OCI-LY1 (cell line): ENCODE data around the gene NLRP3.

Experiments used
- H2AFZ ChIP-seq: fragments of 200-600 bp; sonication (generic), shearing (Covaris generic); 2 replicates; pipeline ENCODE4 v1.6.0; 2014; ENCODE audit warnings: antibody characterized with exemption, mild to moderate bottlenecking, low read length
- H3F3A ChIP-seq: fragments of 200-600 bp; sonication (generic), shearing (Covaris generic); 2 replicates; pipeline ENCODE4 v1.6.0; 2014; ENCODE audit warnings: mild to moderate bottlenecking, antibody characterized with exemption, low read length, moderate library complexity; ENCODE audit not compliant: insufficient read depth
- H3K27ac ChIP-seq: fragments of 200-600 bp; sonication (generic); 2 replicates; pipeline ENCODE4 v1.5.1; 2014; ENCODE audit warnings: low read length, mixed run types, mild to moderate bottlenecking, low read depth; ENCODE audit not compliant: poor library complexity, severe bottlenecking
- H3K27me3 ChIP-seq: fragments of 200-600 bp; sonication (generic); 2 replicates; pipeline ENCODE4 v1.6.0; 2014; ENCODE audit warnings: antibody characterized with exemption, mild to moderate bottlenecking, low read length, moderate library complexity; ENCODE audit not compliant: insufficient read depth
- H3K36me3 ChIP-seq: fragments of 200-600 bp; sonication (generic); 2 replicates; pipeline ENCODE4 v1.6.1; 2014; ENCODE audit warnings: mild to moderate bottlenecking, antibody characterized with exemption, low read length, moderate library complexity, mixed read lengths; ENCODE audit not compliant: insufficient read depth
- H3K4me1 ChIP-seq: fragments of 200-600 bp; sonication (generic); 2 replicates; pipeline ENCODE4 v1.5.1; 2014; ENCODE audit warnings: mild to moderate bottlenecking, low read length, moderate library complexity; ENCODE audit not compliant: insufficient read depth, severe bottlenecking
- H3K4me2 ChIP-seq: fragments of 200-600 bp; sonication (generic), shearing (Covaris generic); 2 replicates; pipeline ENCODE4 v1.6.1; 2014; ENCODE audit warnings: low read length
- H3K4me3 ChIP-seq: fragments of 200-600 bp; sonication (generic); 2 replicates; pipeline ENCODE4 v1.5.1; 2014; ENCODE audit warnings: low read length, low read depth, mild to moderate bottlenecking, mixed read lengths; ENCODE audit not compliant: poor library complexity, severe bottlenecking
- H3K79me2 ChIP-seq: fragments of 200-600 bp; shearing (Covaris generic); 2 replicates; pipeline ENCODE4 v1.6.1; 2016; ENCODE audit warnings: mixed run types, low read length, mixed read lengths; ENCODE audit not compliant: insufficient read depth
- H3K9ac ChIP-seq: fragments of 200-600 bp; sonication (generic), shearing (Covaris generic); 2 replicates; pipeline ENCODE4 v1.6.1; 2014; ENCODE audit warnings: mild to moderate bottlenecking, low read length, mixed read lengths
- H3K9me2 ChIP-seq: fragments of 200-600 bp; sonication (generic), shearing (Covaris generic); 2 replicates; pipeline ENCODE4 v1.6.1; 2014; ENCODE audit warnings: low read depth, mild to moderate bottlenecking, low read length, mixed read lengths
- H3K9me3 ChIP-seq: fragments of 200-600 bp; shearing (Covaris generic); 2 replicates; pipeline ENCODE4 v1.6.1; 2014; ENCODE audit warnings: low read length, mixed read lengths
- H4K20me1 ChIP-seq: fragments of 200-600 bp; sonication (generic), shearing (Covaris generic); 2 replicates; pipeline ENCODE4 v1.6.0; 2016; ENCODE audit warnings: mild to moderate bottlenecking, low read length; ENCODE audit not compliant: insufficient read depth
- EZH2 ChIP-seq: fragments of 200-600 bp; sonication (generic), shearing (Covaris generic); IDR thresholded peaks from 2 replicates; pipeline ENCODE4 v1.8.0; 2017; ENCODE audit warnings: borderline replicate concordance, mixed run types, mild to moderate bottlenecking, antibody characterized with exemption, low read length, moderate library complexity, mixed read lengths
- TF ChIP-seq, protein P1 (sequence below): fragments of 200-600 bp; sonication (generic), shearing (Covaris generic); IDR thresholded peaks from 2 replicates; pipeline ENCODE4 v1.5.1; 2017; ENCODE audit warnings: mild to moderate bottlenecking, antibody characterized with exemption, low read length, moderate library complexity, mixed read lengths

NLRP3 gene

DNA sequence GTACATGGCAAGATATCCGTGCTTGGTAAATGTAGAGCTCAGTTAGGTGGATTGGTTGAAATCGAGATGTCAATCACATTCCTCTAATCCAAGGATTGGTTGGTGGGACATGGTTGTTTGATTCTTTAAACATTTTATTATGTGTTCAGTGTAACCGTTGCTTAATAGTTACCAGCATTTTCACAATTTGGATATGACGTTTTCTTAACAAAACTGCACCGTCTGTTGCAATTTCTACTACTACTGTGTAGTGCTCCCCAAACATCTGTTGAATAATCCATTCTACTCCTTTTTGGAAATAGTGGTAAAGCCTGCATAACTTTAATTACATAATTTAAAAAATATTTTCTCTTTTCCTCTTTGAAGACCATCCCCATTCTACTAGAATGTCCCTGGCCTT is 25.6 kb downstream of the NLRP3 start:
- Histone ChIP-seq H3K9me3 (no peaks in the 10 kb centered on the region), H3K27me3 (no peaks in the 10 kb centered on the region), H3K9me2 (no peaks in the 10 kb centered on the region), H4K20me1 (no peaks in the 10 kb centered on the region), H2AFZ (no peak overlapping the region), H3K9ac (no peak overlapping the region), H3K4me2 (no peak overlapping the region), H3K36me3 (no peaks in the 10 kb centered on the region), H3K4me1 (no peaks in the 10 kb centered on the region), H3K4me3 (no peak overlapping the region), H3K27ac (no peak overlapping the region), H3K79me2 (no peaks in the 10 kb centered on the region), H3F3A (no peaks in the 10 kb centered on the region)
- TF ChIP-seq, protein P1, sequence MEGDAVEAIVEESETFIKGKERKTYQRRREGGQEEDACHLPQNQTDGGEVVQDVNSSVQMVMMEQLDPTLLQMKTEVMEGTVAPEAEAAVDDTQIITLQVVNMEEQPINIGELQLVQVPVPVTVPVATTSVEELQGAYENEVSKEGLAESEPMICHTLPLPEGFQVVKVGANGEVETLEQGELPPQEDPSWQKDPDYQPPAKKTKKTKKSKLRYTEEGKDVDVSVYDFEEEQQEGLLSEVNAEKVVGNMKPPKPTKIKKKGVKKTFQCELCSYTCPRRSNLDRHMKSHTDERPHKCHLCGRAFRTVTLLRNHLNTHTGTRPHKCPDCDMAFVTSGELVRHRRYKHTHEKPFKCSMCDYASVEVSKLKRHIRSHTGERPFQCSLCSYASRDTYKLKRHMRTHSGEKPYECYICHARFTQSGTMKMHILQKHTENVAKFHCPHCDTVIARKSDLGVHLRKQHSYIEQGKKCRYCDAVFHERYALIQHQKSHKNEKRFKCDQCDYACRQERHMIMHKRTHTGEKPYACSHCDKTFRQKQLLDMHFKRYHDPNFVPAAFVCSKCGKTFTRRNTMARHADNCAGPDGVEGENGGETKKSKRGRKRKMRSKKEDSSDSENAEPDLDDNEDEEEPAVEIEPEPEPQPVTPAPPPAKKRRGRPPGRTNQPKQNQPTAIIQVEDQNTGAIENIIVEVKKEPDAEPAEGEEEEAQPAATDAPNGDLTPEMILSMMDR: no peak
- no peak for TF ChIP-seq EZH2

DNA sequence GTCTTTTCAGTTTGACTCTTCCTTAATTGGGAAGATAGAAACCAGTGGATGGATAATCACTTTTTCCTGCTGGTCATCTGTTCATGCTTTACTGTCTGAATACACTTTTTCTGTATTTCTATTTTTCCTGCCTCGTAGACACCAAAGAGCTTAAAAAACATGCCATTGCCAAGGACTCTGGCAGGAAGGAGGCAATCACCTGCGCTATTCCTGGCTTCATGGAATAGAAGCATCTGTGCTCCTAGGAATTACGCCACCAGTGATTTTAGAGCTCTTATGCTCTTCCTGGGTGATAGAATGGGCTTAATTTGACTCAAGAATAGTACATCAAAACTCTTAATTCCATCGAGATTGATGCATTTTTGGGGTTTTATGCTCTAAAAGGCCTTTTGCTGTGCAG is 26.2 kb downstream of the NLRP3 start:
- Histone ChIP-seq H3K27me3 (no peaks in the 10 kb centered on the region), H3K36me3 (no peaks in the 10 kb centered on the region), H3K4me3 (no peak overlapping the region), H3F3A (no peaks in the 10 kb centered on the region), H3K9ac (no peak overlapping the region), H3K79me2 (no peaks in the 10 kb centered on the region), H3K27ac (no peak overlapping the region), H3K9me2 (no peaks in the 10 kb centered on the region), H3K4me1 (no peaks in the 10 kb centered on the region), H3K4me2 (no peak overlapping the region), H2AFZ (no peak overlapping the region), H3K9me3 (no peaks in the 10 kb centered on the region), H4K20me1 (no peaks in the 10 kb centered on the region)
- TF ChIP-seq, protein P1: no peak
- no peak for TF ChIP-seq EZH2

DNA sequence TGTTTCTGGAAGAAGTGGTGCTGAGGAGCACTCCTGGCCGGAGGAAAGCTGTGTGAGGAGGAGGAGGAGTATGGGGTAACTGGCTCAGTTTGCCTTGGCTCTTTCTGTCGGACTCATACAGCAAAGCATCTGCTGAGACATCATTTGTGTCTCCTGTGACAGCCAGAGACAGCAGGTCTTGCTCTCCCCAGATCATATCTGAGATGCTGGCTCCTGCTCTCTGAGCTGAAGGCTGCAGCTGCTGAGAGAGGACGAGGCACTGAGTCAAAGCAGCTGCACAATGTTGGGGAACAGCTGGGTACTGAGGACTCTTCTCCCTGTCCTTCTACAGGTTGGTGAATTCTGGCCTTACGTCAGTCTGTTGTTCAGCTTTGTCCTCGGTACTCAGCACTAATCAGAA is 27.7 kb downstream of the NLRP3 start:
- Histone ChIP-seq H3K27me3 (no peaks in the 10 kb centered on the region), H3F3A (no peaks in the 10 kb centered on the region), H3K9me2 (no peaks in the 10 kb centered on the region), H3K4me1 (no peaks in the 10 kb centered on the region), H3K36me3 (no peaks in the 10 kb centered on the region), H4K20me1 (no peaks in the 10 kb centered on the region), H2AFZ (no peak overlapping the region), H3K27ac (no peak overlapping the region), H3K9ac (no peak overlapping the region), H3K79me2 (no peaks in the 10 kb centered on the region), H3K4me3 (no peak overlapping the region), H3K9me3 (no peaks in the 10 kb centered on the region), H3K4me2 (no peak overlapping the region)
- TF ChIP-seq, protein P1: no peak
- no peak for TF ChIP-seq EZH2
